Ovary (tissue), 3 donors: ENCODE results near the gene GRK5.

ENCODE experiments used
- EP300 ChIP-seq: sonication (generic); formaldehyde crosslinking; IDR thresholded peaks from one replicate; pipeline ENCODE4 v1.6.1; 2017; ENCODE audit warnings: antibody characterized with exemption
- POLR2A ChIP-seq: fragments of 450-650 bp; IDR thresholded peaks from one replicate; pipeline ENCODE4 v1.6.1; 2017; ENCODE audit warnings: antibody characterized with exemption, mild to moderate bottlenecking, moderate library complexity
- TF ChIP-seq, protein P1 (sequence below), 3 donors: fragments of 450-650 bp in 2 of 3; fragments of 200-600 bp in 1 of 3; IDR thresholded peaks; one replicate each; pipeline versions ENCODE4 v1.5.1 to v1.8.0; 2016 to 2022; ENCODE audit warnings: antibody characterized with exemption in 3 of 3, mild to moderate bottlenecking in 1 of 3
- donor health status: DM: no; HTN: no; CAD: no.

DNA sequence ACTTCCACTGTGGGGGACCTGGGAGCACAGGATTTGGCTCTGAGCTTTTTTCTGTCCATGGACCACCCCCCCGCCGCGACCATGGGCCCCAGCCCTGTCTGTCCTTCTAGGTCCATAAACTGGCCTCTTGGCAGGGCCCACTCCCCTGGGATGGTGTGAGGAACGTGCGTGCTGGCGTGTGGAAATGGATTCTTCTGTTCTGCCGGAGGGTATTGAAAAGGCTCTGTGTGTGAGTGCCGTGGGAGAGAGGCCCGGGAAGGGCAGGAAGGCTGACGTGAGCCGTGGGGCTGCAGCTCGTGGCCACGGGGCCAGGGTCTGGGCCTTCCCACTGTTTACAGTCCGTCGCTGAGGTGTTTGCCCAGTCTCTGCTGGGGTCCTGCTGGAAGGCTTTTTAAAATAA, 123.7 kb downstream of the GRK5 start:
- TF ChIP-seq, protein P1, sequence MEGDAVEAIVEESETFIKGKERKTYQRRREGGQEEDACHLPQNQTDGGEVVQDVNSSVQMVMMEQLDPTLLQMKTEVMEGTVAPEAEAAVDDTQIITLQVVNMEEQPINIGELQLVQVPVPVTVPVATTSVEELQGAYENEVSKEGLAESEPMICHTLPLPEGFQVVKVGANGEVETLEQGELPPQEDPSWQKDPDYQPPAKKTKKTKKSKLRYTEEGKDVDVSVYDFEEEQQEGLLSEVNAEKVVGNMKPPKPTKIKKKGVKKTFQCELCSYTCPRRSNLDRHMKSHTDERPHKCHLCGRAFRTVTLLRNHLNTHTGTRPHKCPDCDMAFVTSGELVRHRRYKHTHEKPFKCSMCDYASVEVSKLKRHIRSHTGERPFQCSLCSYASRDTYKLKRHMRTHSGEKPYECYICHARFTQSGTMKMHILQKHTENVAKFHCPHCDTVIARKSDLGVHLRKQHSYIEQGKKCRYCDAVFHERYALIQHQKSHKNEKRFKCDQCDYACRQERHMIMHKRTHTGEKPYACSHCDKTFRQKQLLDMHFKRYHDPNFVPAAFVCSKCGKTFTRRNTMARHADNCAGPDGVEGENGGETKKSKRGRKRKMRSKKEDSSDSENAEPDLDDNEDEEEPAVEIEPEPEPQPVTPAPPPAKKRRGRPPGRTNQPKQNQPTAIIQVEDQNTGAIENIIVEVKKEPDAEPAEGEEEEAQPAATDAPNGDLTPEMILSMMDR (IDR thresholded peaks at IDR 0.05) = no peak
- TF ChIP-seq POLR2A (no peak), EP300 (no peak)
